ENCODE results near the gene MRC2.

DNA sequence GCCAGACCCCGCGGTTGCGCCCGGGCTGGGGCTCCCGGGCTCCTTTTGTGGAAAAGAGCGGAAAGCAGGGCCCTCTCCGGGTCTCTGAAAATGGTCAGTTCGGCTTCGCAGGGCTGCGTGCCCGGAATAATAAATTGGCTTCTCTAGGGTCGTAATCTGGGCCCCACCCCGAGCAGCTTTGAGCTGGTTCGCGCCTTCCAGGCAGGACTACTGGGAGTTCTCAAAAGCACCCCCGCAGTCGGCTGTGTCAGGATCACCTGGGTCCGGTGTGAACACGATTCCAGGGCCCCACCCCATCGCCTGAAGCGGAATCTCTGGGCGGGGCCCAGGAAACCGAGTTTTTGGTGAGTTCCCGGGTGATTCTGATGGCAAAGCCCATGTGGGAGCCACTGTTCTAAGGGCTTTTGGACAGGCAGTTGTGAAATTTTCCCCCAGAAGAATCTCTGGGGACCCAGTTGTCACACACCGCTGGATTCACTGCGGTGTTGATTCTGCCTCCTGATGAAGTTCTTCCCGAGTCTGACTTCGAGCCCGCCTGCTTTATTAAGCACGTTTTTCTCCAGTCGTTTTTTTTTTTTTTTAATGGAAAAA lies 77.0 kb downstream of the MRC2 start:
- TF ChIP-seq, protein P1, sequence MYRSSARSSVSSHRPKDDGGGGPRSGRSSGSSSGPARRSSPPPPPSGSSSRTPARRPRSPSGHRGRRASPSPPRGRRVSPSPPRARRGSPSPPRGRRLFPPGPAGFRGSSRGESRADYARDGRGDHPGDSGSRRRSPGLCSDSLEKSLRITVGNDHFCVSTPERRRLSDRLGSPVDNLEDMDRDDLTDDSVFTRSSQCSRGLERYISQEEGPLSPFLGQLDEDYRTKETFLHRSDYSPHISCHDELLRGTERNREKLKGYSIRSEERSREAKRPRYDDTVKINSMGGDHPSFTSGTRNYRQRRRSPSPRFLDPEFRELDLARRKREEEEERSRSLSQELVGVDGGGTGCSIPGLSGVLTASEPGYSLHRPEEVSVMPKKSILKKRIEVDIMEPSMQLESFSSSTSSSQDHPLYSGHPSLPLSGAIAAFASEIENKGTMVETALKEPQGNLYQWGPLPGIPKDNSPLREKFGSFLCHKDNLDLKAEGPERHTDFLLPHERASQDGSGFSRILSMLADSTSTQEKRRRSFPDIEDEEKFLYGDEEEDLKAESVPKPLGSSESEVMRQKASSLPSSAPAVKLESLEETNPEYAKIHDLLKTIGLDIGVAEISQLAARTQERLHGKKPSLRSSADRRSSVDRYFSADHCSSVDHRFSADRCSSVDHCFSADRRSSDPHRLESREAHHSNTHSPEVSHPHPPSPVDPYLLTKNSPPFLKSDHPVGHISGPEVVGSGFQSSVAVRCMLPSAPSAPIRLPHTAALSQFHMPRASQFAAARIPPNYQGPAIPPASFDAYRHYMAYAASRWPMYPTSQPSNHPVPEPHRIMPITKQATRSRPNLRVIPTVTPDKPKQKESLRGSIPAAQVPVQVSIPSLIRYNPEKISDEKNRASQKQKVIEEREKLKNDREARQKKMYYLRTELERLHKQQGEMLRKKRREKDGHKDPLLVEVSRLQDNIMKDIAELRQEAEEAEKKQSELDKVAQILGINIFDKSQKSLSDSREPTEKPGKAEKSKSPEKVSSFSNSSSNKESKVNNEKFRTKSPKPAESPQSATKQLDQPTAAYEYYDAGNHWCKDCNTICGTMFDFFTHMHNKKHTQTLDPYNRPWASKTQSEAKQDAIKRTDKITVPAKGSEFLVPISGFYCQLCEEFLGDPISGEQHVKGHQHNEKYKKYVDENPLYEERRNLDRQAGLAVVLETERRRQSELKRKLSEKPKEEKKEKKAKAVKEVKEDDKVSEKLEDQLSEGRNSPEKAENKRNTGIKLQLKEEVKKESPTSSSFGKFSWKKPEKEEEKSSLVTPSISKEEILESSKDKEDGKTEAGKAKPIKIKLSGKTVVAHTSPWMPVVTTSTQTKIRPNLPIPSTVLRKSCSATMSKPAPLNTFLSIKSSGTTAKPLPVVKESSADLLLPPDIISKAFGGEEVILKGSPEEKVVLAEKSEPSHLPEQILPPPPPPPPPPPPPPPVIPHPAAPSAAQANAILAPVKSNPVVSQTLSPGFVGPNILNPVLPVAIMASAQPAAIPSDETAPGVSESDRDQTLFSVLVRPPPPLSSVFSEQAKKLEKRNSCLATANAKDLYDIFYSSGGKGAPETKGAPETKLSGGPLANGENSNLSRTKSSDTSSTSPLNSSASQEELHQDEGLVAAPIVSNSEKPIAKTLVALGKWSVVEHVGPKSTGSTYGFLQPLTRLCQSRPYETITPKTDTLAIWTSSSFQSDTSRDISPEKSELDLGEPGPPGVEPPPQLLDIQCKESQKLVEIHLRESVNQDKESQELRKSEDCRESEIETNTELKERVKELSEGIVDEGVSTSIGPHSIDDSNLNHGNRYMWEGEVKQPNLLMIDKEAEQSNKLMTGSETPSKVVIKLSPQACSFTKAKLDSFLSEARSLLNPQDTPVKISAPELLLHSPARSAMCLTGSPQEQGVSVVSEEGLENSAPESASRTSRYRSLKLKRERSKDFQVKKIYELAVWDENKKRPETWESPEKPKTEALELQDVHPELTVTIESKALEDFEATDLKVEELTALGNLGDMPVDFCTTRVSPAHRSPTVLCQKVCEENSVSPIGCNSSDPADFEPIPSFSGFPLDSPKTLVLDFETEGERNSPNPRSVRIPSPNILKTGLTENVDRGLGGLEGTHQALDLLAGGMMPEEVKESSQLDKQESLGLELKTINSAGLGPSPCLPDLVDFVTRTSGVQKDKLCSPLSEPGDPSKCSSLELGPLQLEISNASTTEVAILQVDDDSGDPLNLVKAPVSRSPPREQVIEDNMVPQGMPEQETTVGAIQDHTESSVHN (IDR thresholded peaks at IDR 0.05; ENCODE audit: borderline replicate concordance in 1 of 2, low read depth in 1 of 2): no peak
- no peak for TF ChIP-seq NFIX (CRISPR knock-in tag; IDR thresholded peaks at IDR 0.05; ENCODE audit: low read depth)
- TF ChIP-seq POLR2A (conservative IDR thresholded peaks at IDR 0.05): no peak

Measured in K562 (cell line).